Cerebellar nuclear complex (tissue), 1 donor: ENCODE data around the gene ABHD15.

Experiments
- DNase-seq, 2 experiments: peaks; one replicate each; lab custom pipeline; 2025; lab: John Stamatoyannopoulos, UW

ABHD15 gene, protein sequence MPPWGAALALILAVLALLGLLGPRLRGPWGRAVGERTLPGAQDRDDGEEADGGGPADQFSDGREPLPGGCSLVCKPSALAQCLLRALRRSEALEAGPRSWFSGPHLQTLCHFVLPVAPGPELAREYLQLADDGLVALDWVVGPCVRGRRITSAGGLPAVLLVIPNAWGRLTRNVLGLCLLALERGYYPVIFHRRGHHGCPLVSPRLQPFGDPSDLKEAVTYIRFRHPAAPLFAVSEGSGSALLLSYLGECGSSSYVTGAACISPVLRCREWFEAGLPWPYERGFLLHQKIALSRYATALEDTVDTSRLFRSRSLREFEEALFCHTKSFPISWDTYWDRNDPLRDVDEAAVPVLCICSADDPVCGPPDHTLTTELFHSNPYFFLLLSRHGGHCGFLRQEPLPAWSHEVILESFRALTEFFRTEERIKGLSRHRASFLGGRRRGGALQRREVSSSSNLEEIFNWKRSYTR

GRCh38 chr17:29566473-29567303, at the start of gene ABHD15:
Gene ABHD15, minus strand, starts transcription at chr17:29567037. Its CDS starts 71 bp downstream, at chr17:29566966.
- no peak for DNase-seq

GRCh38 chr17:29615492-29616299, 48.9 kb upstream of the ABHD15 start:
- peak in 1 of 2 experiments; percentile 22 for DNase-seq

- DNase-seq, result no peak
Observed at GRCh38 chr17:29615048-29615385, 48.2 kb upstream of the ABHD15 start.

DNA sequence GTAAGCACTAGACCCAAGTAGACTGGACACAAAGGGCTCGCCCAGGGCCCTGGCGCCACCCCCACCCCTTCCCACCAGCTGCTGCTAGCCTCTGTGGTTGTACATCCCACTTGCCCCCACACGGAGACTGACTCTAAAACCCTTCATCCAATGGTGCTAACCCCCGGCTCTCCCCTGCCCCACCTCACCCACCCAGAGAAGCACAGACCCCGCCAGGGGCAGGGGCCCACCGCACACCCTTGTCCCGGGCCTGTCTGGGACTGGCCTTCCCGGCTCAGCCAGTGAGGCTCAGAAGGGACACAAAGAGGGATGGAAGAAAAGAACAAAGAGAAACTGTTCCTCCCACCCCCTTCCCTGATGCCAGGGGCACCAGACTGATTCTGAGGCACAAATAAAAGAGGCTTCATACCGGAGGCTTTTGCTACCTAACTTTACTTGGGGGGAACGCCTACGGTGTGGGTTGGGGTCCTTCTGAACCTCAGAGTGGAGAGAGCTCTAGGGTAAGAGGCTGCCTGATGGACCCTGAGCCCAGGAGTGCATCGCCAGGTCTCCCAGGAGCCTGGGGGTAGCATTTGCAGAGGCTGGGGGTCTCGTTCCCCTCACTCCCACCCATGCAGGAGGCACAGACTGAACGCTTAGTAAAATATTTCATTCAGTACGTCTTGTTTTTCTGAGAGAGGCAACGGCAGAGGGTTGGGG, 47.7 kb upstream of the ABHD15 start:
- no peak for DNase-seq

DNA sequence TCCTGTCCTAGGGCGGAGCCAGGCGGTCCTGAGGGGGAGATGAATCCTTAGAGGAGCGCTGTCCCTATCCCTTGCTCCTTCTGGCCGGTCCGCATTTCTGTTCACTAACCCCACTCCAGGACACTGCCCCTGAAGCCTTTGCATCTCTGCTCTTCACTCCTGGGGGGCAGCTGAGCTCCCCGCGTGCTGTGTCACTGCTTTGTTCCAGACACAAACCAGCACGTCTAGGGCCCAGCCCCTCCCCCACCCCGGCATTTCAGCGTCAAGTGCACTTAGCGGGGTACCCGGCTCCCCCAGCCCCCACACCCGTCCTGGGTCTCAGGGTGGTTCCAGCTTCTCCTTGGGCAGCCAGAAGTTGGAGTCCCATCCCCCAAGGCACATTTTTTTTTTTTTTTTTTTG, 47.0 kb upstream of the ABHD15 start:
- no peak for DNase-seq

GRCh38 chr17:29613352-29613837, 46.6 kb upstream of the ABHD15 start:
- DNase-seq, result peak in 1 of 2 experiments; percentile 69

DNA sequence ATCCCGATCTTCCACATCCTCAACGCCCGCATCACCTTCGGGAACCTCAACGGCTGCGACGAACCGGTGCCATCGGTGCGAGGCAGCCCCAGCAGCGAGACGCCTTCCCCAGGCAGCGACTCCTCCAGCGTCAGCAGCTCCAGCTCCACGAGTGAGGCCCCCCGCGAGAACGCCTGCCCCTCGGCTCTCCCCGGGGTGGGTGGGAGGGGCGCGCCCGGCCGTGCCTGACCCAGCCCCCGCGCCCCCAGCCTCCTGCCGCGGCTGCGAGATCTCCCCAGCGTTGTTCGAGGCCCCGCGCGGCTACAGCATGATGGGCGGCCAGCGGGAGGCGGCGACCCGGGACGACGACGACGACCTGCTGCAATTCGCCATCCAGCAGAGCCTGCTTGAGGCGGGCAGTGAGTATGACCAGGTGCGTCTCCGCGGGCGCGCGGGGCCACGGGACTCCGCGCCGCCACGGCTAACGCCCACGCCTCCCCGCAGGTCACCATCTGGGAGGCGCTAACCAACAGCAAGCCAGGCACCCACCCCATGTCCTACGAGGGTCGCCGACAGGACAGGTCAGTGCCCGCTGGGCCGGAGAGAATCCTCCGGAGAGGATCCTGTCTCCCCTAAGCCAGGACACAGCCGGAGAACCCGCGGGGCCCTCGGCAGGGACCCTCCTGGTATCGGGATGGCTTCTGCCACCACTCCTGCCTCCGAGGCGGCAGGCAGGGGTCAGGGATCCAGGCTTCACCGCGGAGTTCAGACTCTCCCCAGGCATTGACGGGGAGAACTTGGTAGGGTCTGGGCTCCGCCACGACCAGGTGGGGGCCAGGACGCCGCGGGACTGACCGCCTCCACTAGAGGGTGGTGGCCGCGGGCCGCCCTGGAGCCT, 45.8 kb upstream of the ABHD15 start:
- DNase-seq, result no peak

- no peak for DNase-seq
Observed at GRCh38 chr17:29612094-29612403, 45.2 kb upstream of the ABHD15 start.

DNA sequence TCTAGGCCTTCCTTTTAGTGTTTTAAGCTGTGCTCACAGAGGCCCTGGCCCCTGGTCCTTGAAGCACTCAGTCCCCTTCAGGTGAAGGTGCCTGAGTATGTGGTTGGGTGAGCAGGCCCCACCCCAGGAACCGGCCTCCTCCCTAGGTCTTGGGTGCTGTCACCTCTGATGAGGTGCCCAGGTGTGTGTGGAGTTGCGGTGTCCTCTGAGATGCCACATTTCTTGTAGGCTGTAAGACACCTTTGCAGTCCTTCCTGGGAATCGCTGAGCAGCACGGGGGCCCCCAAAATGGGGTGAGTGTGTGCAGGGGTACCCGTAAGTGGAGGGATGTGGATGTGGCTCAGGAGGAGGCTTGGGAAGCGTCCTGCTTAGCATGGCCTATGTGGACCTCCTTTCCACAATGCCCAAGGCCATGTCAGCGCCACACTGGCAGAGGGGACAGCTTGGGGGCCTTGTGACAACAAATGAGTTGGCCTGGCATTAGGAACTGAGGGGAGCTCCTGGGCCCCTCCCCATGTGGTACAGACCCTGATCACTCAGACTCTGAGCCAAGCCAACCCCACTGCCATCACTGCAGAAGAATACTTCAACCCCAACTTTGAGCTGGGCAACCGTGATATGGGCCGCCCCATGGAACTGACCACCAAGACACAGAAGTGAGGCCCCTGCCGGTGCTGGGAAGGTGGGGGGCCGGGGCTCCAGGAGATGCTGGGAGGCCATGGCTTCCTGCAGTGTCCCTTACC, 44.7 kb upstream of the ABHD15 start:
- no peak for DNase-seq

DNA sequence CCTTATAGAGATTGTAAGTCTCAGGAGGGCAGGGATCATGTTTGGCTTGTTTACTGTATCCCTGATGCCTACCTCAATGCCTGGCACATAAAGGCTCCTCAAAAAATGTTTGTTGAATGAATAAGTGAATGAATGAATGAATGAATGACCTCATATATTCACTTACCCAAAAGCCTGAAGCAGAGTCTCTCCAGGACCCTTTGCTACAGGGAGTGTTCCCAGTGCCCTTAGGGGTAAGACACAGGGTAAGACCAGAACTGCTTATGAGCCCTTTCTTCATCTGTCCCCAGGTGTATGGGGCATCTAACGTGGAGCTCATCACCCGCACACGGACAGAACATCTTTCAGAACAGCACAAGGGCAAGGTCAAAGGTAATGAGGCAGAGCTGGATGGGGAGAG, 43.6 kb upstream of the ABHD15 start:
- no peak for DNase-seq

GRCh38 chr17:29608986-29609385, 42.1 kb upstream of the ABHD15 start:
- no peak for DNase-seq

DNA sequence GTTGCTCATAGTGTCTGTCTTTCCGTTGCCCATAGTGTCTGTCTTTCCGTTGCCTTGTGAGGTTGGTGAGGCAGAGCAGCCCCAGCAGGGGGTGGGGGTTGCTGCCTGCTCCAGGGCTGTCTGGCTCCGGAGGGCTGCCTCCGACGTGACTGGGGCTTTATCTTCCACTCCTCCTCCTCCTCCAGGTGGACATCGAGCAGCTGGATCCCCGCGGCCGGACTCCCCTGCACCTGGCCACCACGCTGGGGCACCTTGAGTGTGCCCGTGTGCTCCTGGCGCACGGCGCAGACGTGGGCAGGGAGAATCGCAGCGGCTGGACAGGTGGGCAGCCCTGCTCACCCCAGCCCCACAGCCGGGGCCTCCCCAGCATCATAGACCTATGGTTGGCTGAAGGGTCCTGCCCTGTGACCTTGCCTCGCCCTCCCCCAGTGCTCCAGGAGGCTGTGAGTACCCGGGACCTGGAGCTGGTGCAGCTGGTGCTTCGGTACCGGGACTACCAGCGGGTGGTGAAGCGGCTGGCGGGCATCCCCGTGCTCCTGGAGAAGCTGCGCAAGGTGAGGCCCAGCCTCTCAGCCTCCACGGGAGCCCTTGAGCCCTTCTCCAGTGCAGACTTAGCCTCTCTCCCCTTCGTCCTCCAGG, 40.8 kb upstream of the ABHD15 start:
- DNase-seq, result no peak

GRCh38 chr17:29603109-29603674, 36.4 kb upstream of the ABHD15 start:
- DNase-seq, result no peak

- DNase-seq, result no peak
Observed at GRCh38 chr17:29597361-29598172, 30.7 kb upstream of the ABHD15 start.

DNA sequence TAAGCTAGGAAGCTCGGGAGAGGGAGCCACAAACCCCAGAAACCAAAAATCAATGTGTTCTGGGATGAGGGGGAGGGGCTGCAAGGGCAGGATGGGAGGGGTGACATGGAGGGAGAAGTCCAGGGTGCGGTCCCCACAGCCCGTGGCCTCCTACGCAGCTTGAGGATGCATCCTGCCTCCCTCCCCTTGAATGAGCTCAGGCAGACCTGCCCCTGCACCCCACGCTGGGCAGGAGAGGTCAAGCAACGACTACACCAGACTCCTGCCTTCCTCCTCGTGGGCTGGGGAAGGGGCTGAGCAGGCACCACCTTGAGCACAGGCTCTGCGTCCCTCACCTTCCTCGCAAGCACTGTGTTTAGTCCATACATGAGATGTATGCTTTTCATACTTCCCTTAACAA, 30.0 kb upstream of the ABHD15 start:
- DNase-seq, result no peak

DNA sequence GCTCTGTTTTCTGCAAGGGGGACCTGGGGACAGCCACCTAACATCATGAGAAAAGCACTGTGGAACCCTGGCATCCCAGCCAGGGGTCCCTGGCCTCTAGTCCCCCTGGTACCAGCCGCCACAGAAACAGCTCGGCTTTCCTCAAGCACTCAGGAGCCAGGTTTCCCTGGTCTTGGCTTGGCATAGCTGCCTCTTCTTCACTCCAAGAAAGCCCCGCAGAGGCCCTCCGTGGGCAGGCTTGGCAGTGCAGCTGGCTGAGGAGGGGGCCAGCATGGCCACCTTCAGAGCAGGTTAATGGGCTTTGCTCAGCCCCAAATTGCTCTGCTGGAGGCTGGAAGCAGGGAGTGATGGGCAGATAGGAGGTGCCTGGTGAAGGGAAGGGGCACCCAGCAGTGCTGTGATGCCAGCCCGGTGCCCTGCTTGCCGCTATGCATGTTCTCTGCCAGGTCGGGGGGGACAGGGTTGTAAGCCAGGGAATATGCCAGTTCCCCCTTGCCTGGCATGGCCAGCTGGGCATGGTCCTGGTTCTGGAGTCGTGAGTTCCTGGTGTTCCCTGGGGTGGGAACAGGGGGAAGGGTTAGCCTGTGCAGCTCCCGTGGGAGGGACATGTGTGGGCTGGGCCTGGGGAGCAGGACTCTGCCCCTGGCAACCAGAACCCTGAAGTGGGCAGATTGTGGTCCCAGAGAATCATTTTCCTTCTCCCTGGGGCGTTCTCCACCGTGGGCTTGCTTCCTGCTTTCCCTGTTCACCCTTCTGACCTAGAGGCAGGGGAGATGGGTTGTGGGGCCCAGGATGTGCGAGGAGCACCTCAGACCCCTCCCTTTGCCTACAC, 29.3 kb upstream of the ABHD15 start:
- DNase-seq, result no peak
